MCF 10A (cell line): Measurements from ENCODE around the gene RP2. TPM values are rescaled to one million over a fixed set of nuclear protein-coding genes. Genes with fewer than 3 reads are reported as not detected.
A peak's percentile ranks its signal among the peaks of the same experiment; 100 is the strongest.

Source experiments
- BruUV-seq: library from RNA; stranded (reverse); fragments of 400-500 nt; replicated peaks from 2 replicates; lab custom pipeline; 2021; lab: Mats Ljungman, UMichigan
- CTCF ChIA-PET: fragments of 300-600 bp; sonication (Branson Sonifier 250); formaldehyde crosslinking; extraction: SDS; loops from one replicate; lab custom pipeline; 2021; ENCODE audit warnings: antibody characterized with exemption, inconsistent platforms; lab: Yijun Ruan, JAX
- POLR2A ChIA-PET: fragments of 300-600, 350-650 bp; sonication (Branson Sonifier 250); formaldehyde crosslinking; extraction: SDS; loops from one replicate; lab custom pipeline; 2020; ENCODE audit warnings: antibody characterized with exemption, inconsistent platforms; lab: Yijun Ruan, JAX
- DNase-seq: peaks from one replicate; pipeline ENCODE4 v3.0.0-alpha.2; 2018; ENCODE audit not compliant: unreplicated experiment
- H3K27ac Mint-ChIP-seq: one replicate; pipeline ENCODE4 v1.8.0; 2022; ENCODE audit warnings: mild to moderate bottlenecking, low read depth, mixed read lengths; ENCODE audit not compliant: unreplicated experiment
- H3K27me3 Mint-ChIP-seq: one replicate; pipeline ENCODE4 v1.8.0; 2022; ENCODE audit warnings: mixed read lengths; ENCODE audit not compliant: insufficient read depth, unreplicated experiment
- H3K36me3 Mint-ChIP-seq: one replicate; pipeline ENCODE4 v1.8.0; 2022; ENCODE audit warnings: mild to moderate bottlenecking, moderate library complexity, mixed read lengths; ENCODE audit not compliant: insufficient read depth, unreplicated experiment
- H3K4me1 Mint-ChIP-seq: one replicate; pipeline ENCODE4 v1.8.0; 2022; ENCODE audit warnings: mixed read lengths; ENCODE audit not compliant: insufficient read depth, unreplicated experiment
- H3K4me3 Mint-ChIP-seq: one replicate; pipeline ENCODE4 v1.8.0; 2022; ENCODE audit warnings: mild to moderate bottlenecking, moderate library complexity, mixed read lengths; ENCODE audit not compliant: unreplicated experiment
- H3K9me3 Mint-ChIP-seq: one replicate; pipeline ENCODE4 v1.8.0; 2022; ENCODE audit warnings: mixed read lengths; ENCODE audit not compliant: unreplicated experiment
- intact Hi-C: fragments of 100-400 bp; cut with micrococcal nuclease; formaldehyde crosslinking; loops from 2 replicates; pipeline ENCODE4 v1.14.1; 2022
- total RNA-seq: library from RNA; stranded (reverse); gene quantifications from 2 replicates; pipeline ENCODE4 v1.2.3, GENCODE V29; 2022
- TF ChIP-seq, protein P1 (sequence below): fragments of 200-600 bp; IDR thresholded peaks from one replicate; pipeline ENCODE4 v1.8.0; 2022; ENCODE audit warnings: antibody characterized with exemption, mild to moderate bottlenecking; ENCODE audit not compliant: unreplicated experiment

Gene RP2
- total RNA-seq, 1 experiment from 2014 or later = 5.4 TPM

DNA sequence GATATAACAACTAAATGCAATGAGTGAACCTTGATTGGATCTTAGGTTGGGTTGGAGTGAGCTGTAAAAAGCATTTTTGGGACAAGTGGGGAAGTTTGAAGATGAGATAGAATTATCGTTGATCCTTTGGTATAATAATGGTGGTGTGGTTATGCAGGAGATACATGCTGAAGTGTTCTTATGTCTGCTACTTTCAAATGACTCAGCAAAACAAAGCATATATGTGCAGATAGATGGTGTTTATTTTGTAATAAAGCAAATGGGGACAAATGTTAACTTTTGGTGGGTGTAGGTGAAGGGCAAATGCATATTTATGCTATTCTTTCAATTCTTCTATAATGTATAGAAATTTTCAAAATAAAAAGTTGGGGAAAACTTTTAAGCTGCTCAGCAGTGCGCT is 26.2 kb downstream of the RP2 start:
- H3K27ac Mint-ChIP-seq = no peak overlapping the region
- H3K9me3 Mint-ChIP-seq = no peaks in the 10 kb centered on the region
- ChIA-PET POLR2A (no interaction called here), CTCF (no interaction called here)
- peaks cover 61% of the 10 kb centered on the region for H3K27me3 Mint-ChIP-seq
- BruUV-seq = no TSS peak
- peaks cover 18% of the 10 kb centered on the region for H3K36me3 Mint-ChIP-seq
- intact Hi-C loops = no loop called here
- DNase-seq = no peak
- TF ChIP-seq, protein P1, sequence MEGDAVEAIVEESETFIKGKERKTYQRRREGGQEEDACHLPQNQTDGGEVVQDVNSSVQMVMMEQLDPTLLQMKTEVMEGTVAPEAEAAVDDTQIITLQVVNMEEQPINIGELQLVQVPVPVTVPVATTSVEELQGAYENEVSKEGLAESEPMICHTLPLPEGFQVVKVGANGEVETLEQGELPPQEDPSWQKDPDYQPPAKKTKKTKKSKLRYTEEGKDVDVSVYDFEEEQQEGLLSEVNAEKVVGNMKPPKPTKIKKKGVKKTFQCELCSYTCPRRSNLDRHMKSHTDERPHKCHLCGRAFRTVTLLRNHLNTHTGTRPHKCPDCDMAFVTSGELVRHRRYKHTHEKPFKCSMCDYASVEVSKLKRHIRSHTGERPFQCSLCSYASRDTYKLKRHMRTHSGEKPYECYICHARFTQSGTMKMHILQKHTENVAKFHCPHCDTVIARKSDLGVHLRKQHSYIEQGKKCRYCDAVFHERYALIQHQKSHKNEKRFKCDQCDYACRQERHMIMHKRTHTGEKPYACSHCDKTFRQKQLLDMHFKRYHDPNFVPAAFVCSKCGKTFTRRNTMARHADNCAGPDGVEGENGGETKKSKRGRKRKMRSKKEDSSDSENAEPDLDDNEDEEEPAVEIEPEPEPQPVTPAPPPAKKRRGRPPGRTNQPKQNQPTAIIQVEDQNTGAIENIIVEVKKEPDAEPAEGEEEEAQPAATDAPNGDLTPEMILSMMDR = no peak
- peaks cover 5% of the 10 kb centered on the region for H3K4me1 Mint-ChIP-seq
- H3K4me3 Mint-ChIP-seq = no peak overlapping the region

DNA sequence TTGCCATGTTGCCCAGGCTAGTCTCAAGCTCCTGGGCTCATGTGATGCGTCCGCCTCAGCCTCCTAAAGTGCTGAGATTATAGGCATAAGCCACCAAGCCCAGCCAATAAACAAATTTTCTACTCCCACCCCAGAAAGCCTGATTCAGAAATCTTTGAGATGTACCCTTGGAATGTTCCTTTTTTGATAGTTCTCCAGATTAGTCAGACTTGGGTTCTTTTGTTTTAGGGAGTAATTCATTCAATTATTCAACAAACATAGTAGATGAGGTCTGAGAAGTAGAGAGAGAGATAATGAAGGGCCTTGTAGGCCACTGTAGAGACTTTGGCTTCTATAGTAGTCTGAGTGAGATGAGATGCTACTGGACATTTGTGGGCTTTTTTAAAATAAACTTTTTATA is 27.8 kb downstream of the RP2 start:
- H3K9me3 Mint-ChIP-seq = no peaks in the 10 kb centered on the region
- TF ChIP-seq, protein P1 = no peak
- H3K4me1 Mint-ChIP-seq = peaks cover 5% of the 10 kb centered on the region
- peaks cover 18% of the 10 kb centered on the region for H3K36me3 Mint-ChIP-seq
- POLR2A ChIA-PET = interaction anchor here (0.9 kb wide), 1 partner anchor 28 kb away, joined by 3 read pairs; the partner anchor contains the start of gene RP2
- H3K27ac Mint-ChIP-seq = peak overlapping the region; percentile 80
- no TSS peak for BruUV-seq
- CTCF ChIA-PET = interaction anchor here (0.8 kb wide), 1 partner anchor 193 kb away, joined by 3 read pairs; no protein-coding TSS in a partner anchor
- intact Hi-C loops = no loop called here
- H3K4me3 Mint-ChIP-seq = no peak overlapping the region
- DNase-seq = no peak
- peaks cover 61% of the 10 kb centered on the region for H3K27me3 Mint-ChIP-seq

DNA sequence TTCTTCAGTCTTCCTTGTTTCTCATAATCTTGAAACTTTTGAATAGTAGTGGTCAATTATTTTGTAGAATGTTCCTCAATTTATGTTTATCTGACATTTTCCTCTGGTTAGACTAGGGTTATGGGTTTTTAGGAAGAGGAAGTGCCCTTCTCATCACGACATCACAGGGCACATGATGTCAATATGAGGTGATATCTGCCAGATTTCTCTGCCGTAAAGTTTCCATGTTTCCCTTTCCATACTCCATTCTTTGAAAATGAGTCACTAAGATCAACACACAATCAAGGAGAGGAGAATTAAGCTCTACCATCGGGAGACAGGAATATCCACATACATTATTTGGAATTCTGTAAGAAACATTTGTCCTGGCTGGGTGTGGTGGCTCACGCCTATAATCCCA is 28.4 kb downstream of the RP2 start:
- Mint-ChIP-seq H3K4me3 (no peak overlapping the region), H3K27me3 (peaks cover 56% of the 10 kb centered on the region), H3K27ac (peak overlapping the region; percentile 80), H3K9me3 (no peaks in the 10 kb centered on the region), H3K4me1 (peaks cover 5% of the 10 kb centered on the region), H3K36me3 (peaks cover 18% of the 10 kb centered on the region)
- TF ChIP-seq, protein P1 = no peak
- ChIA-PET CTCF (interaction anchor here (0.7 to 1.2 kb wide), 3 partner anchors 106 to 194 kb away, joined by 3 read pairs; partner anchors contain the start of gene SLC9A7), POLR2A (no interaction called here)
- intact Hi-C loops = no loop called here
- peak; percentile 16 for DNase-seq
- no TSS peak for BruUV-seq

DNA sequence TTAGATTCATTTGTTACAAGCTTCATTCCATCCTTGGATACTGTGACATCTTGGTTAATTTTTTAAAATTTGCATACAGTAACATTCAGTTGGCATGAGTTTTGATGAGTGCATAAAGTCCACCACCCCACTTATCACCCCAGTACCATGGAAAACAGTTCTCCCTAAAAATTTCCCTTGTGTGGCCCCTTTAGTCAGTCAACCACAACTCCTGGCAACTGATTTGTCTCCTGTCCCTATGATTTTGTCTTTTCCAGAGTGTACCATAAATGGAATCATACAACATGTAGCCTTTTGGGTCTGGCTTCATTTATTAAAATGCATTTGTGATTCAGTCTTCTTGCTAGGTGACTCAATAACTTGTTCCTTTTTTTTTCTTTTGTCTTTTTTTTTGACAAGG is 29.9 kb downstream of the RP2 start:
- ChIA-PET CTCF (no interaction called here), POLR2A (no interaction called here)
- Mint-ChIP-seq H3K27ac (no peak overlapping the region), H3K27me3 (peaks cover 45% of the 10 kb centered on the region), H3K4me1 (peaks cover 5% of the 10 kb centered on the region), H3K36me3 (peaks cover 11% of the 10 kb centered on the region), H3K9me3 (no peaks in the 10 kb centered on the region), H3K4me3 (no peak overlapping the region)
- no TSS peak for BruUV-seq
- TF ChIP-seq, protein P1 = no peak
- intact Hi-C loops = no loop called here
- no peak for DNase-seq
